ENCODE measurements around the gene CLK3.
A peak's percentile ranks its signal among the peaks of the same experiment; 100 is the strongest.

The CLK3 gene

GRCh38 chr15:74603026-74603788 lies 12.4 kb upstream of the CLK3 start:
- no peak for DNase-seq (ENCODE audit: low spot score)

- no peak for DNase-seq (ENCODE audit: low spot score)
Measured at GRCh38 chr15:74603789-74604705, 11.6 kb upstream of the CLK3 start.

GRCh38 chr15:74604983-74605794 lies 10.4 kb upstream of the CLK3 start:
- DNase-seq (ENCODE audit: low spot score), result no peak

GRCh38 chr15:74605795-74606150 lies 9.9 kb upstream of the CLK3 start:
- no peak for DNase-seq (ENCODE audit: low spot score)

- no peak for DNase-seq (ENCODE audit: low spot score)
Measured at GRCh38 chr15:74608786-74609185, 6.8 kb upstream of the CLK3 start.

GRCh38 chr15:74609938-74610301 lies 5.7 kb upstream of the CLK3 start:
- no peak for DNase-seq (ENCODE audit: low spot score)

- peak; percentile 68 for DNase-seq (ENCODE audit: low spot score)
Measured at GRCh38 chr15:74610302-74610951, 5.2 kb upstream of the CLK3 start.

GRCh38 chr15:74611341-74611740 lies 4.3 kb upstream of the CLK3 start:
- no peak for DNase-seq (ENCODE audit: low spot score)

- DNase-seq (ENCODE audit: low spot score), result no peak
Measured at GRCh38 chr15:74611834-74612233, 3.8 kb upstream of the CLK3 start.

GRCh38 chr15:74612677-74613076 lies 3.0 kb upstream of the CLK3 start:
- DNase-seq (ENCODE audit: low spot score), result no peak

GRCh38 chr15:74613089-74613952 lies 2.3 kb upstream of the CLK3 start:
- DNase-seq (ENCODE audit: low spot score), result no peak

GRCh38 chr15:74613953-74614743 lies 1.5 kb upstream of the CLK3 start:
- DNase-seq (ENCODE audit: low spot score), result no peak

- peak; percentile 85 for DNase-seq (ENCODE audit: low spot score)
Measured at GRCh38 chr15:74614744-74615507, 710 bp upstream of the CLK3 start.

GRCh38 chr15:74616366-74616939 lies 817 bp downstream of the CLK3 start:
- peak; percentile 72 for DNase-seq (ENCODE audit: low spot score)

GRCh38 chr15:74616996-74617395 lies 1.4 kb downstream of the CLK3 start:
- DNase-seq (ENCODE audit: low spot score), result no peak

- DNase-seq (ENCODE audit: low spot score), result no peak
Measured at GRCh38 chr15:74618841-74619596, 3.4 kb downstream of the CLK3 start.

- DNase-seq (ENCODE audit: low spot score), result no peak
Measured at GRCh38 chr15:74619916-74620635, 4.4 kb downstream of the CLK3 start.
